DMS53 treated with DMSO at 0.1 percent for 48 hours (cell line): Measurements from ENCODE around the gene BDKRB2.

ENCODE experiments used
- DNase-seq: peaks from one replicate; lab custom pipeline; 2025; ENCODE audit not compliant: unreplicated experiment; lab: John Stamatoyannopoulos, UW

BDKRB2 gene

GRCh38 chr14:96268431-96269358 is 64.1 kb downstream of the BDKRB2 start:
- DNase-seq: no peak

GRCh38 chr14:96269359-96269710 is 64.7 kb downstream of the BDKRB2 start:
- DNase-seq: no peak

GRCh38 chr14:96270565-96271420 is 66.2 kb downstream of the BDKRB2 start:
- no peak for DNase-seq

- DNase-seq: no peak
Measured at GRCh38 chr14:96271421-96271762, 66.8 kb downstream of the BDKRB2 start.

GRCh38 chr14:96272777-96273473 is 68.3 kb downstream of the BDKRB2 start:
- DNase-seq: no peak

- no peak for DNase-seq
Measured at GRCh38 chr14:96273629-96274028, 69.0 kb downstream of the BDKRB2 start.

GRCh38 chr14:96274122-96274521 is 69.5 kb downstream of the BDKRB2 start:
- no peak for DNase-seq

- DNase-seq: no peak
Measured at GRCh38 chr14:96274543-96274942, 69.9 kb downstream of the BDKRB2 start.

- peak; percentile 32 for DNase-seq
Measured at GRCh38 chr14:96275177-96276112, 70.8 kb downstream of the BDKRB2 start.

GRCh38 chr14:96277890-96278289 is 73.3 kb downstream of the BDKRB2 start:
- DNase-seq: no peak

- no peak for DNase-seq
Measured at GRCh38 chr14:96279564-96279963, 74.9 kb downstream of the BDKRB2 start.

- DNase-seq: no peak
Measured at GRCh38 chr14:96280104-96280503, 75.5 kb downstream of the BDKRB2 start.

- DNase-seq: peak; percentile 7
Measured at GRCh38 chr14:96281486-96281885, 76.8 kb downstream of the BDKRB2 start.

- no peak for DNase-seq
Measured at GRCh38 chr14:96284008-96284407, 79.4 kb downstream of the BDKRB2 start.

GRCh38 chr14:96284430-96284829 is 79.8 kb downstream of the BDKRB2 start:
- no peak for DNase-seq

- DNase-seq: no peak
Measured at GRCh38 chr14:96285667-96286066, 81.0 kb downstream of the BDKRB2 start.

GRCh38 chr14:96286251-96286650 is 81.6 kb downstream of the BDKRB2 start:
- no peak for DNase-seq

GRCh38 chr14:96287856-96288255 is 83.2 kb downstream of the BDKRB2 start:
- DNase-seq: no peak
